Sigmoid colon (tissue), 7 donors: ENCODE results near the gene LCN1. TPM values are rescaled to one million over a fixed set of nuclear protein-coding genes. Genes with fewer than 3 reads are reported as not detected.

ENCODE experiments used
- DNase-seq: peaks from one replicate; pipeline ENCODE4 v3.0.0-alpha.2; 2019
- H3K27ac ChIP-seq, 4 donors: fragments of 200-600 bp; sonication (generic); one replicate each; pipeline ENCODE4 v1.5.1; 2016 to 2019; ENCODE audit warnings: mild to moderate bottlenecking in 1 of 4
- H3K27me3 ChIP-seq, 3 donors: fragments of 200-600 bp; sonication (generic); one replicate each; pipeline ENCODE4 v1.5.1; 2019; ENCODE audit warnings: mild to moderate bottlenecking in 1 of 3
- H3K36me3 ChIP-seq, 4 donors: fragments of 200-600 bp; sonication (generic); one replicate each; pipeline ENCODE4 v1.5.1; 2016 to 2019
- H3K4me1 ChIP-seq, 4 donors: fragments of 200-600 bp; sonication (generic); one replicate each; pipeline ENCODE4 v1.5.1; 2017 to 2019
- H3K4me3 ChIP-seq, 4 donors: fragments of 200-600 bp; sonication (generic); one replicate each; pipeline ENCODE4 v1.5.1; 2017 to 2019; ENCODE audit warnings: mild to moderate bottlenecking in 2 of 4, moderate library complexity in 1 of 4
- H3K9me3 ChIP-seq, 4 donors: fragments of 200-600 bp in 3 of 4; sonication (generic) in 3 of 4; one replicate each; pipeline versions ENCODE4 v1.5.1 to v1.6.1; 2013 to 2019
- CTCF ChIP-seq, 4 experiments: fragments of 450-650 bp in 3 of 4; fragments of 200-600 bp in 1 of 4; IDR thresholded peaks; one replicate each; pipeline ENCODE4 v1.5.1; 2016 to 2019; ENCODE audit warnings: antibody characterized with exemption in 4 of 4, mild to moderate bottlenecking in 3 of 4, moderate library complexity in 2 of 4
- EP300 ChIP-seq, 4 donors: sonication (generic); formaldehyde crosslinking; IDR thresholded peaks; one replicate each; pipeline ENCODE4 v1.6.1; 2017; ENCODE audit warnings: antibody characterized with exemption in 4 of 4
- POLR2A ChIP-seq, 2 donors: fragments of 450-650 bp; IDR thresholded peaks; one replicate each; pipeline ENCODE4 v1.6.1; 2016; ENCODE audit warnings: antibody characterized with exemption in 2 of 2, mild to moderate bottlenecking in 2 of 2, moderate library complexity in 2 of 2
- POLR2AphosphoS5 ChIP-seq, 4 donors: sonication (generic); formaldehyde crosslinking; IDR thresholded peaks; one replicate each; pipeline ENCODE4 v1.6.1; 2017; ENCODE audit warnings: antibody characterized with exemption in 4 of 4
- WGBS, 2 donors: extraction: QIAGEN DNeasy Blood & Tissue Kit; methylation state at CpG; one replicate each; pipeline ENCODE4 v1.1.7; 2013; 5-methylcytosine and 5-hydroxymethylcytosine counted together
- intact Hi-C: fragments of 100-400 bp; cut with DNase I; formaldehyde crosslinking; loops from one replicate; pipeline ENCODE4 v1.15.1; 2023
- polyA plus RNA-seq, 3 donors: library from polyadenylated mRNA; stranded (reverse); fragments of 200-250 nt; gene quantifications; one replicate each; pipeline ENCODE4 v1.2.3, GENCODE V29; 2013
- total RNA-seq, 4 donors: library from RNA; depleted of rRNA; stranded (reverse); fragments of >200 nt; gene quantifications; one replicate each; pipeline ENCODE4 v1.1.0, GENCODE V29; 2016
- donor health status: healthy with polysubstance abuse.
- donor health status: Bipolar disorder and iron deficiency.
- donor health status: healthy.

The LCN1 gene
- total and polyA plus RNA-seq, 7 donors: 0.10 TPM; not detected in 6

DNA sequence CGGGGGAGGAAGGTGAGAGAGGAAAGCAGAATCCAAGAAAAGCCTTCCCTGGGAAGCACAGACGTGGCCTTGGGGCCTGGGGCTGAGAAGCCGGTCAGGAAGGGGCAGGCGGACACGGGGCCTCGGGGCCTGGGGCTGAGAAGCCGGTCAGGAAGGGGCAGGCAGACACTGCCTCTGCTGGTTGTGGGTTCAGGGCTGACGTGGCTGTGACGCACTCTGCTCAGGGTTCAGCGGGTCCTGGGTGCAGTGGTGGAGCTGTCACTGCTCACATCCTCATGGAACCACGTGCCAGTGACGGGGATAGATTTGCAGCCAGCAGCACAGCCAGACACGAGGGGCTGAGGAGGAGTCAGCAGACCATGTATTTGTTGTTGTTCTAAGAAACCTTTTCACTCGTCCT lies 53.1 kb downstream of the LCN1 start:
- peaks cover 0 to 9% (median 0%) of the 10 kb centered on the region in 3 donors for H3K27me3 ChIP-seq
- DNase-seq: no peak
- 75 to 76% methylated on average over 14 of the region's 14 CpGs for WGBS, 2 donors
- no peak overlapping the region for H3K27ac ChIP-seq
- peaks cover 0 to 5% (median 0%) of the 10 kb centered on the region in 4 donors for H3K9me3 ChIP-seq
- no peak overlapping the region for H3K4me3 ChIP-seq
- intact Hi-C loops: no loop called here
- TF ChIP-seq POLR2AphosphoS5 (IDR thresholded peaks at IDR 0.05): no peak
- no peak for TF ChIP-seq POLR2A (IDR thresholded peaks at IDR 0.05)
- no peaks in the 10 kb centered on the region for H3K36me3 ChIP-seq
- H3K4me1 ChIP-seq: no peaks in the 10 kb centered on the region

GRCh38 chr9:135574943-135575342 lies 53.7 kb downstream of the LCN1 start:
- Histone ChIP-seq H3K27me3 (peaks cover 0 to 9% (median 0%) of the 10 kb centered on the region in 3 donors), H3K4me3 (no peak overlapping the region), H3K4me1 (no peaks in the 10 kb centered on the region), H3K9me3 (peaks cover 0 to 2% (median 0%) of the 10 kb centered on the region in 4 donors), H3K36me3 (no peaks in the 10 kb centered on the region), H3K27ac (no peak overlapping the region)
- DNase-seq: no peak
- TF ChIP-seq EP300 (IDR thresholded peaks at IDR 0.05) (no peak), CTCF (IDR thresholded peaks at IDR 0.05) (no peak), POLR2A (IDR thresholded peaks at IDR 0.05) (no peak), POLR2AphosphoS5 (IDR thresholded peaks at IDR 0.05) (no peak)
- WGBS, 2 donors: 90 to 91% methylated on average over 15 of the region's 15 CpGs
- intact Hi-C loops: no loop called here

Other genes with a start within 250 kb of the LCN1 start
- gene PPP1R26, start 41.7 kb upstream of the LCN1 start, total RNA-seq: 10 to 100 TPM in 1 of 4 donors, 1 to 10 TPM in 3; 8.8 to 12.7 (median 9.8) TPM
- gene PPP1R26, start 41.7 kb upstream of the LCN1 start, polyA plus RNA-seq: 10 to 100 TPM in 1 of 3 donors, 1 to 10 TPM in 2; 4.8 to 10.9 (median 5.3) TPM
- 10 to 100 TPM; 30.0 to 38.0 (median 36.4) TPM for gene MRPS2, start 20.8 kb upstream of the LCN1 start, total RNA-seq
- gene MRPS2, start 20.8 kb upstream of the LCN1 start, polyA plus RNA-seq: 10 to 100 TPM; 36.5 to 61.6 (median 37.8) TPM
- gene OBP2A, start 24.7 kb downstream of the LCN1 start, total RNA-seq: not detected
- not detected for gene OBP2A, start 24.7 kb downstream of the LCN1 start, polyA plus RNA-seq
- gene PAEP, start 40.3 kb downstream of the LCN1 start, total RNA-seq: not detected
- not detected for gene PAEP, start 40.3 kb downstream of the LCN1 start, polyA plus RNA-seq
- not detected for gene GLT6D1, start 118.1 kb downstream of the LCN1 start, total RNA-seq
- gene GLT6D1, start 118.1 kb downstream of the LCN1 start, polyA plus RNA-seq: not detected
- not detected for gene LCN9, start 141.9 kb downstream of the LCN1 start, total RNA-seq
- not detected for gene LCN9, start 141.9 kb downstream of the LCN1 start, polyA plus RNA-seq
- not detected for gene SOHLH1, start 178.0 kb downstream of the LCN1 start, total RNA-seq
- not detected for gene SOHLH1, start 178.0 kb downstream of the LCN1 start, polyA plus RNA-seq
- gene KCNT1, start 180.7 kb downstream of the LCN1 start, total RNA-seq: under 1 TPM in 3 of 4 donors, not detected in 1; 0.28 to 0.95 (median 0.36) TPM
- gene KCNT1, start 180.7 kb downstream of the LCN1 start, polyA plus RNA-seq: under 1 TPM in 1 of 3 donors, not detected in 2; 0.23 TPM